Inflammatory macrophage treated with lipopolysaccharide for 1 hour (primary cell): Measurements from ENCODE around the gene HSPB8.

Experiments used
- DNase-seq, 2 donors: peaks; one replicate each; pipeline ENCODE4 v3.0.0-alpha.2; 2020 to 2022

The HSPB8 gene, protein sequence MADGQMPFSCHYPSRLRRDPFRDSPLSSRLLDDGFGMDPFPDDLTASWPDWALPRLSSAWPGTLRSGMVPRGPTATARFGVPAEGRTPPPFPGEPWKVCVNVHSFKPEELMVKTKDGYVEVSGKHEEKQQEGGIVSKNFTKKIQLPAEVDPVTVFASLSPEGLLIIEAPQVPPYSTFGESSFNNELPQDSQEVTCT

GRCh38 chr12:119178544-119179334 lies at the start of gene HSPB8:
Gene HSPB8, plus strand, starts transcription at chr12:119178931. Its CDS starts 382 bp downstream, at chr12:119179313.
- DNase-seq: no peak

- DNase-seq: no peak
Observed at GRCh38 chr12:119129827-119130434, 48.8 kb upstream of the HSPB8 start.

DNA sequence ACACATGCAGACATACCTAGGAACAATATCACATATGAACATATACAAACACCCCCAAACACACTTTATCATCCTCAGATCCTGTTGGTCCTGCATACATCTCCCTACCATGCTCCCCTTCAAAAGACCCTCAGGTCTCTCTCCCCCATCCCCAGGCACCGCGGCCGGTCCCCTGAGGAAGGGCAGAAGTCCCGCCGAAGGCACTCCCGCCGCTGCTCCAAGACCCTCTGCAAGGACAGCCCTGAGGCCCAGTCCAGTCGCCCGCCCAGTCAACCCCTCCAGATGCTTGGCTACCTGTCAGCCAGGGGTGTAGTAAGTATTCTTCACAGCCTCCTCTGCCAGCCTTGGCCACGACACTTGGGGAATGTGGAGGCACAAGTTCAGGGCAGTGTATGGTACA lies 48.2 kb upstream of the HSPB8 start:
- no peak for DNase-seq

GRCh38 chr12:119134284-119135072 lies 44.3 kb upstream of the HSPB8 start:
- no peak for DNase-seq

- DNase-seq: no peak
Observed at GRCh38 chr12:119136811-119137410, 41.8 kb upstream of the HSPB8 start.

GRCh38 chr12:119139448-119139847 lies 39.3 kb upstream of the HSPB8 start:
- DNase-seq: no peak

DNA sequence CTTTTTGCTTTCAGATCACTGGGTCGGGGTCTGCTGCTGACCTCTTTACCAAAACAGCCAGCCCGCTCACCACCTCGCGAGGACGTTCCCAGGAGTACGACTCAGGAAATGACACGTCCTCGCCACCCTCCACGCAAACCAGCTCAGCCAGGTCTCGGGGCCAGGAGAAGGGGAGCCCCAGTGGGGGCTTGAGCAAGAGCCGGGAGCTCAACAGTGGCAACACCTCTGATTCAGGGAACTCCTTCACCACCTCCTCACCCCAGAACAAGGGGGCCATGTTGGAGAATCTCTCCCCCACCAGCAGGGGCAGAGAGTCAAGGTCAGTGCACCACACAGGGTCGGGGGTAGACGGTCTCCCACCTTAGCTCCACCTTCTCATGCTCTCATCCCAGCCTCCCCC lies 33.4 kb upstream of the HSPB8 start:
- no peak for DNase-seq

DNA sequence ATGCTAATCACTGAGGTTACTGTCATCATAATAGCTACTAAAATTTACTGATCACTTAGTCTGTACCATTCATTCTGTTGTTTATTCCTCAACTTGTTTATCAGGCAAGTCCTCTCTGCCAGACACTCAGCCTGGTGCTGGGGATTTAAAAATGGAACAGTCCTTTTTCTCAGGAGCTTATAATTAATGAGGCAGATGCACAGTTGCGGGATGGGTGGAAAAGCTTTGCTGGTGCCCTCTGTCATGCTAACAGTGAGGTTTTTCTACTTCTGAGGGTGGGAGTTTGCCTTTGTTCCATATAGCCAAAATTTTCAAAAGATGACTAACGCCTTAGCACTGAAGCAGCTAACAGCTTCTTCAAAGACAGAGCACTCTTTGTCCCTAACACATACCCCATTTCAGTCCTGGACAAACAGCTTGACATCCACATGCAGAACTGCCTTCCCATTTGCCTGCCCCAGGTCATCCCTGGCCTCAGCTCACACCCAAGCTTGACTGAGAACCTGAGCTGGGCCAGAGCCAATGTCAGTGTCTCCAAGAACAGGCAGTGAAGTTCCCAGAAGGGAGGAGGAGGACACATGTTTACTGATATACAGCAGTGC lies 30.8 kb upstream of the HSPB8 start:
- DNase-seq: no peak

DNA sequence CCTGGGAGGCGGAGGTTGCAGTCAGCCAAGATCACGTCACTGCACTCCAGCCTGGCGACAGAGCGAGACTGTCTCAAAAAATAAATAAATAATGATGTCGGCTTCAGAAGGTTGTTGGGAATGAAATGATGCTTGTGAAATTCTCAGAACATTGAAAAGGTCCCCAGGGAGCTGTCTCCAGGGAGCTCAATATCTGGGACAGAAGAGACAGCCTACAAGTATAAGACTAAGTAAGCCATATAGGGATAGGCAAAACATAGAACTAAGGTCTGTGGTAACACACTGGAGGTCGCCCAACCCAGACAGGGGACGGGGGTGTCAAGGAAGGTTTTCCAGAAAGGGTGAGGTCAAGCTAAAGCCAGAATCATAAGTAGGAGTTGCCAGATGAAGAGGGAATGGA lies 29.5 kb upstream of the HSPB8 start:
- no peak for DNase-seq

GRCh38 chr12:119151445-119152026 lies 27.2 kb upstream of the HSPB8 start:
- DNase-seq: no peak

- peak; percentile 12 to 28 for DNase-seq
Observed at GRCh38 chr12:119153477-119154434, 25.0 kb upstream of the HSPB8 start.

GRCh38 chr12:119154435-119154818 lies 24.3 kb upstream of the HSPB8 start:
- no peak for DNase-seq

GRCh38 chr12:119156401-119157044 lies 22.2 kb upstream of the HSPB8 start:
- DNase-seq: no peak

- DNase-seq: no peak
Observed at GRCh38 chr12:119157528-119157927, 21.2 kb upstream of the HSPB8 start.

GRCh38 chr12:119157978-119158377 lies 20.8 kb upstream of the HSPB8 start:
- no peak for DNase-seq

GRCh38 chr12:119158402-119158801 lies 20.3 kb upstream of the HSPB8 start:
- no peak for DNase-seq

- DNase-seq: no peak
Observed at GRCh38 chr12:119159844-119160243, 18.9 kb upstream of the HSPB8 start.

GRCh38 chr12:119167902-119168301 lies 10.8 kb upstream of the HSPB8 start:
- DNase-seq: no peak

GRCh38 chr12:119168721-119169120 lies 10.0 kb upstream of the HSPB8 start:
- DNase-seq: no peak

GRCh38 chr12:119169150-119169549 lies 9.6 kb upstream of the HSPB8 start:
- no peak for DNase-seq
